ENCODE results near the gene ATP1A4. TPM values are rescaled to one million over a fixed set of nuclear protein-coding genes. Genes with fewer than 3 reads are reported as not detected.

The ATP1A4 gene
- total and polyA plus RNA-seq, 9 of the 15 experiments (the other 6 are each of a cell fraction or from before 2014, with no cell fraction given), result 0.07 TPM; not detected in 8

DNA sequence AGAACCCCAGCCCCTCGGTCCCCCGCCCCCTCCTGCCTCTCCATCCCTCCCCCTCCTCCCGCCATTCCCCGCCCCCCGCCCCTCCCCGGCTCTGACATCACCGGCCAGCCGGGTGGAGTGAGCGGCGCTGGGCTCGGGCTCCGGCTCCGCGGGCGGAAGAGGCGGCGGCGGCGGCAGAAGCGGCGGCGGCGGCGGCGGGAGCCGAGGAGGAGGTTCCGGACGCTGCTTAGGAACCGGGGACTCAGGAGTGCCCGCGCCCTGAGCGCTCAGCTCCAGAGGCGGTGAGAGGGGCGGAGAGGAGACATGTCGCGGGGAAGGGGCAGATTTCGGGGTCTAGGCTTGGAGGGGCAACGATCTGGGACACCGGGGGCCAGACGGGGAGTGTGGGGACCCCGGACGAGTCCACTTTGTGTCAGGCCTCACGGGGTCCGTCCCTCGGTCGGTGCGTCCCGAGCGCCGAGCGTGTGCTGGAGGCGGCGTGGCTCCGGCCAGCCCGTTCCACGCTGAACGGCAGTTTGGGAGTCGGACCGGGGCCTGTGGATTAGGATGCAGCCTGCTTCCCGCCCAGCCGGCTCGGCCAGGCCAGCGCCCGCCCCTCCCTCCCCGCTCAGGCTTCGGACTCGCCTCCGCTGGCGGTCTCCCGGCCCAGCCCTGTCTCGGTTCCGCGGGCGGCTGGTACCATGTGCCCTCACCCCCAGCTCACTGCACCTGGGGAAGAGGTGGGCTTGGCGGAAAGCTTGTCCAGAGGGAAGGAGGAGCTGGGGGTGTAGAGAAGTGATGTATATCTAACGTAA is 54.0 kb downstream of the ATP1A4 start, which contains the start of gene PEA15 (continued):
- TF ChIP-seq, protein P1, sequence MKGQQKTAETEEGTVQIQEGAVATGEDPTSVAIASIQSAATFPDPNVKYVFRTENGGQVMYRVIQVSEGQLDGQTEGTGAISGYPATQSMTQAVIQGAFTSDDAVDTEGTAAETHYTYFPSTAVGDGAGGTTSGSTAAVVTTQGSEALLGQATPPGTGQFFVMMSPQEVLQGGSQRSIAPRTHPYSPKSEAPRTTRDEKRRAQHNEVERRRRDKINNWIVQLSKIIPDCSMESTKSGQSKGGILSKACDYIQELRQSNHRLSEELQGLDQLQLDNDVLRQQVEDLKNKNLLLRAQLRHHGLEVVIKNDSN (CRISPR knock-in tag; IDR thresholded peaks at IDR 0.05), result no peak
- TF ChIP-seq, protein P2, sequence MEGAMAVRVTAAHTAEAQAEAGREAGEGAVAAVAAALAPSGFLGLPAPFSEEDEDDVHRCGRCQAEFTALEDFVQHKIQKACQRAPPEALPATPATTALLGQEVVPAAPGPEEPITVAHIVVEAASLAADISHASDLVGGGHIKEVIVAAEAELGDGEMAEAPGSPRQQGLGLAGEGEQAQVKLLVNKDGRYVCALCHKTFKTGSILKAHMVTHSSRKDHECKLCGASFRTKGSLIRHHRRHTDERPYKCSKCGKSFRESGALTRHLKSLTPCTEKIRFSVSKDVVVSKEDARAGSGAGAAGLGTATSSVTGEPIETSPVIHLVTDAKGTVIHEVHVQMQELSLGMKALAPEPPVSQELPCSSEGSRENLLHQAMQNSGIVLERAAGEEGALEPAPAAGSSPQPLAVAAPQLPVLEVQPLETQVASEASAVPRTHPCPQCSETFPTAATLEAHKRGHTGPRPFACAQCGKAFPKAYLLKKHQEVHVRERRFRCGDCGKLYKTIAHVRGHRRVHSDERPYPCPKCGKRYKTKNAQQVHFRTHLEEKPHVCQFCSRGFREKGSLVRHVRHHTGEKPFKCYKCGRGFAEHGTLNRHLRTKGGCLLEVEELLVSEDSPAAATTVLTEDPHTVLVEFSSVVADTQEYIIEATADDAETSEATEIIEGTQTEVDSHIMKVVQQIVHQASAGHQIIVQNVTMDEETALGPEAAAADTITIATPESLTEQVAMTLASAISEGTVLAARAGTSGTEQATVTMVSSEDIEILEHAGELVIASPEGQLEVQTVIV (CRISPR knock-in tag; IDR thresholded peaks at IDR 0.05; ENCODE audit: borderline replicate concordance), result no peak
- TF ChIP-seq, protein P3, sequence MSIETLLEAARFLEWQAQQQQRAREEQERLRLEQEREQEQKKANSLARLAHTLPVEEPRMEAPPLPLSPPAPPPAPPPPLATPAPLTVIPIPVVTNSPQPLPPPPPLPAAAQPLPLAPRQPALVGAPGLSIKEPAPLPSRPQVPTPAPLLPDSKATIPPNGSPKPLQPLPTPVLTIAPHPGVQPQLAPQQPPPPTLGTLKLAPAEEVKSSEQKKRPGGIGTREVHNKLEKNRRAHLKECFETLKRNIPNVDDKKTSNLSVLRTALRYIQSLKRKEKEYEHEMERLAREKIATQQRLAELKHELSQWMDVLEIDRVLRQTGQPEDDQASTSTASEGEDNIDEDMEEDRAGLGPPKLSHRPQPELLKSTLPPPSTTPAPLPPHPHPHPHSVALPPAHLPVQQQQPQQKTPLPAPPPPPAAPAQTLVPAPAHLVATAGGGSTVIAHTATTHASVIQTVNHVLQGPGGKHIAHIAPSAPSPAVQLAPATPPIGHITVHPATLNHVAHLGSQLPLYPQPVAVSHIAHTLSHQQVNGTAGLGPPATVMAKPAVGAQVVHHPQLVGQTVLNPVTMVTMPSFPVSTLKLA (conservative IDR thresholded peaks at IDR 0.05), result peak in 1 of 2 experiments; percentile 66; a peak in 2 of 4 replicates
- TF ChIP-seq RAD21 (CRISPR knock-in tag; conservative IDR thresholded peaks at IDR 0.05 in 1 of 2, IDR thresholded peaks at IDR 0.05 in 1 of 2) (no peak), CSDE1 (IDR thresholded peaks at IDR 0.05) (no peak), HDAC6 (IDR thresholded peaks at IDR 0.05; ENCODE audit: low read depth, low read length) (no peak), FOXA1 (IDR thresholded peaks at IDR 0.05; ENCODE audit: borderline replicate concordance) (no peak), DNMT1 (IDR thresholded peaks at IDR 0.05) (no peak), MCM7 (IDR thresholded peaks at IDR 0.05) (no peak), ZNF174 (CRISPR knock-in tag; IDR thresholded peaks at IDR 0.05) (no peak), PHF8 (IDR thresholded peaks at IDR 0.05; ENCODE audit: borderline replicate concordance, low read length) (peak; percentile 66; the same call in 1 of the 2 replicates), MTA1 (IDR thresholded peaks at IDR 0.05; ENCODE audit: borderline replicate concordance) (no peak), RB1 (IDR thresholded peaks at IDR 0.05; ENCODE audit: low read depth) (peak; percentile 68), NRF1 (conservative IDR thresholded peaks at IDR 0.05 in 1 of 2, IDR thresholded peaks at IDR 0.05 in 1 of 2) (no peak), HNRNPUL1 (IDR thresholded peaks at IDR 0.05; ENCODE audit: low read length) (no peak)
- TF ChIP-seq, protein P4, sequence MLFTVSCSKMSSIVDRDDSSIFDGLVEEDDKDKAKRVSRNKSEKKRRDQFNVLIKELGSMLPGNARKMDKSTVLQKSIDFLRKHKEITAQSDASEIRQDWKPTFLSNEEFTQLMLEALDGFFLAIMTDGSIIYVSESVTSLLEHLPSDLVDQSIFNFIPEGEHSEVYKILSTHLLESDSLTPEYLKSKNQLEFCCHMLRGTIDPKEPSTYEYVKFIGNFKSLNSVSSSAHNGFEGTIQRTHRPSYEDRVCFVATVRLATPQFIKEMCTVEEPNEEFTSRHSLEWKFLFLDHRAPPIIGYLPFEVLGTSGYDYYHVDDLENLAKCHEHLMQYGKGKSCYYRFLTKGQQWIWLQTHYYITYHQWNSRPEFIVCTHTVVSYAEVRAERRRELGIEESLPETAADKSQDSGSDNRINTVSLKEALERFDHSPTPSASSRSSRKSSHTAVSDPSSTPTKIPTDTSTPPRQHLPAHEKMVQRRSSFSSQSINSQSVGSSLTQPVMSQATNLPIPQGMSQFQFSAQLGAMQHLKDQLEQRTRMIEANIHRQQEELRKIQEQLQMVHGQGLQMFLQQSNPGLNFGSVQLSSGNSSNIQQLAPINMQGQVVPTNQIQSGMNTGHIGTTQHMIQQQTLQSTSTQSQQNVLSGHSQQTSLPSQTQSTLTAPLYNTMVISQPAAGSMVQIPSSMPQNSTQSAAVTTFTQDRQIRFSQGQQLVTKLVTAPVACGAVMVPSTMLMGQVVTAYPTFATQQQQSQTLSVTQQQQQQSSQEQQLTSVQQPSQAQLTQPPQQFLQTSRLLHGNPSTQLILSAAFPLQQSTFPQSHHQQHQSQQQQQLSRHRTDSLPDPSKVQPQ (CRISPR knock-in tag; IDR thresholded peaks at IDR 0.05; ENCODE audit: borderline replicate concordance), result no peak
- TF ChIP-seq, protein P5, sequence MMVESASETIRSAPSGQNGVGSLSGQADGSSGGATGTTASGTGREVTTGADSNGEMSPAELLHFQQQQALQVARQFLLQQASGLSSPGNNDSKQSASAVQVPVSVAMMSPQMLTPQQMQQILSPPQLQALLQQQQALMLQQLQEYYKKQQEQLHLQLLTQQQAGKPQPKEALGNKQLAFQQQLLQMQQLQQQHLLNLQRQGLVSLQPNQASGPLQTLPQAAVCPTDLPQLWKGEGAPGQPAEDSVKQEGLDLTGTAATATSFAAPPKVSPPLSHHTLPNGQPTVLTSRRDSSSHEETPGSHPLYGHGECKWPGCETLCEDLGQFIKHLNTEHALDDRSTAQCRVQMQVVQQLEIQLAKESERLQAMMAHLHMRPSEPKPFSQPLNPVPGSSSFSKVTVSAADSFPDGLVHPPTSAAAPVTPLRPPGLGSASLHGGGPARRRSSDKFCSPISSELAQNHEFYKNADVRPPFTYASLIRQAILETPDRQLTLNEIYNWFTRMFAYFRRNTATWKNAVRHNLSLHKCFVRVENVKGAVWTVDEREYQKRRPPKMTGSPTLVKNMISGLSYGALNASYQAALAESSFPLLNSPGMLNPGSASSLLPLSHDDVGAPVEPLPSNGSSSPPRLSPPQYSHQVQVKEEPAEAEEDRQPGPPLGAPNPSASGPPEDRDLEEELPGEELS (CRISPR knock-in tag; IDR thresholded peaks at IDR 0.05; ENCODE audit: borderline replicate concordance), result no peak

Data from K562 (cell line).